IMR-90 (cell line): ENCODE measurements around the gene TMEM14A.

Experiments
- BHLHE40 ChIP-seq: fragments of 150-350 bp; IDR thresholded peaks from 2 replicates; pipeline ENCODE4 v1.6.1; 2016; ENCODE audit warnings: mild to moderate bottlenecking, low read depth, low read length
- CEBPB ChIP-seq: IDR thresholded peaks from 2 replicates; pipeline ENCODE4 v1.6.1; 2012; ENCODE audit warnings: low read depth, low read length, improper control_type of control experiment
- CHD1 ChIP-seq: IDR thresholded peaks from 2 replicates; pipeline ENCODE4 v1.6.1; 2012; ENCODE audit warnings: low read depth, low read length, improper control_type of control experiment
- FOS ChIP-seq: fragments of 150-350 bp; IDR thresholded peaks from 2 replicates; pipeline ENCODE4 v1.6.1; 2016; ENCODE audit warnings: low read depth, low read length
- MAFK ChIP-seq: IDR thresholded peaks from 2 replicates; pipeline ENCODE4 v1.6.1; 2012; ENCODE audit warnings: low read depth, low read length, improper control_type of control experiment
- MXI1 ChIP-seq: IDR thresholded peaks from 2 replicates; pipeline ENCODE4 v1.6.1; 2012; ENCODE audit warnings: low read depth, mild to moderate bottlenecking, low read length, moderate library complexity, borderline replicate concordance
- POLR2A ChIP-seq: IDR thresholded peaks from 2 replicates; pipeline ENCODE4 v1.6.1; 2012; ENCODE audit warnings: mild to moderate bottlenecking, low read depth, low read length
- RAD21 ChIP-seq: IDR thresholded peaks from 2 replicates; pipeline ENCODE4 v1.6.1; 2012; ENCODE audit warnings: low read length, improper control_type of control experiment
- RCOR1 ChIP-seq: IDR thresholded peaks from 2 replicates; pipeline ENCODE4 v1.6.1; 2012; ENCODE audit warnings: mild to moderate bottlenecking, low read length, improper control_type of control experiment; ENCODE audit not compliant: insufficient replicate concordance
- RFX5 ChIP-seq: IDR thresholded peaks from 2 replicates; pipeline ENCODE4 v1.8.0; 2012; ENCODE audit warnings: low read depth, mild to moderate bottlenecking, low read length, moderate library complexity
- SMC3 ChIP-seq: fragments of 150-350 bp; IDR thresholded peaks from 2 replicates; pipeline ENCODE4 v1.6.1; 2016; ENCODE audit warnings: low read depth, mild to moderate bottlenecking, antibody characterized with exemption, low read length, moderate library complexity
- TF ChIP-seq, protein P1 (sequence below): conservative IDR thresholded peaks from 2 replicates; pipeline ENCODE4 v1.5.1; 2012; ENCODE audit warnings: mild to moderate bottlenecking, low read depth, low read length, improper control_type of control experiment
- TF ChIP-seq, protein P2 (sequence below): fragments of 150-350 bp; IDR thresholded peaks from 2 replicates; pipeline ENCODE4 v1.6.1; 2017; ENCODE audit warnings: mild to moderate bottlenecking, antibody characterized with exemption, low read length, low read depth
- TF ChIP-seq, protein P3 (sequence below): fragments of 150-350 bp; IDR thresholded peaks from 2 replicates; pipeline ENCODE4 v1.6.1; 2016; ENCODE audit warnings: low read depth, mild to moderate bottlenecking, low read length, moderate library complexity, borderline replicate concordance

DNA sequence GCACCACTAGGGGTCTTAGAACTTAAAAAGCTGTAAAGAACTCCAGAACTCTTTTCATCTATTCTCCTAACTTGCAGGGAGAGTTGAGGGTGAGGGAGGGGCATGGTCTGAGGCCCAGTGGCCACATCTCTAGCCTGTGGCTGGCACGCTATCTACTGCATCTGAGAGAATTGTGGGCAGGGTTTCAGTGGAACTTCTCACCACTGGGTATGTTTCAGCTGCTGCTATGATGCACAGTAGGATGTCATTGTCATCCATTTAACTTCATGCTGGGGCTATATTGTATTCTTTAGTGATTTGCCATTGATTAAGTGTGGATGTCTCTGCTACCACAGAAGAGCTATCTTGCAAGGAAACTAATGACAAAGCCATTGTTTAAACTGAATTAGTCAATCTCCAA, 4.5 kb downstream of the TMEM14A start:
- TF ChIP-seq, protein P1, sequence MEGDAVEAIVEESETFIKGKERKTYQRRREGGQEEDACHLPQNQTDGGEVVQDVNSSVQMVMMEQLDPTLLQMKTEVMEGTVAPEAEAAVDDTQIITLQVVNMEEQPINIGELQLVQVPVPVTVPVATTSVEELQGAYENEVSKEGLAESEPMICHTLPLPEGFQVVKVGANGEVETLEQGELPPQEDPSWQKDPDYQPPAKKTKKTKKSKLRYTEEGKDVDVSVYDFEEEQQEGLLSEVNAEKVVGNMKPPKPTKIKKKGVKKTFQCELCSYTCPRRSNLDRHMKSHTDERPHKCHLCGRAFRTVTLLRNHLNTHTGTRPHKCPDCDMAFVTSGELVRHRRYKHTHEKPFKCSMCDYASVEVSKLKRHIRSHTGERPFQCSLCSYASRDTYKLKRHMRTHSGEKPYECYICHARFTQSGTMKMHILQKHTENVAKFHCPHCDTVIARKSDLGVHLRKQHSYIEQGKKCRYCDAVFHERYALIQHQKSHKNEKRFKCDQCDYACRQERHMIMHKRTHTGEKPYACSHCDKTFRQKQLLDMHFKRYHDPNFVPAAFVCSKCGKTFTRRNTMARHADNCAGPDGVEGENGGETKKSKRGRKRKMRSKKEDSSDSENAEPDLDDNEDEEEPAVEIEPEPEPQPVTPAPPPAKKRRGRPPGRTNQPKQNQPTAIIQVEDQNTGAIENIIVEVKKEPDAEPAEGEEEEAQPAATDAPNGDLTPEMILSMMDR = no peak
- TF ChIP-seq RFX5 (no peak), POLR2A (no peak), MAFK (no peak), CEBPB (no peak), RCOR1 (no peak), FOS (no peak), MXI1 (no peak), RAD21 (no peak), CHD1 (no peak), BHLHE40 (no peak), SMC3 (no peak)
- TF ChIP-seq, protein P2, sequence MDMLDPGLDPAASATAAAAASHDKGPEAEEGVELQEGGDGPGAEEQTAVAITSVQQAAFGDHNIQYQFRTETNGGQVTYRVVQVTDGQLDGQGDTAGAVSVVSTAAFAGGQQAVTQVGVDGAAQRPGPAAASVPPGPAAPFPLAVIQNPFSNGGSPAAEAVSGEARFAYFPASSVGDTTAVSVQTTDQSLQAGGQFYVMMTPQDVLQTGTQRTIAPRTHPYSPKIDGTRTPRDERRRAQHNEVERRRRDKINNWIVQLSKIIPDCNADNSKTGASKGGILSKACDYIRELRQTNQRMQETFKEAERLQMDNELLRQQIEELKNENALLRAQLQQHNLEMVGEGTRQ = no peak
- TF ChIP-seq, protein P3, sequence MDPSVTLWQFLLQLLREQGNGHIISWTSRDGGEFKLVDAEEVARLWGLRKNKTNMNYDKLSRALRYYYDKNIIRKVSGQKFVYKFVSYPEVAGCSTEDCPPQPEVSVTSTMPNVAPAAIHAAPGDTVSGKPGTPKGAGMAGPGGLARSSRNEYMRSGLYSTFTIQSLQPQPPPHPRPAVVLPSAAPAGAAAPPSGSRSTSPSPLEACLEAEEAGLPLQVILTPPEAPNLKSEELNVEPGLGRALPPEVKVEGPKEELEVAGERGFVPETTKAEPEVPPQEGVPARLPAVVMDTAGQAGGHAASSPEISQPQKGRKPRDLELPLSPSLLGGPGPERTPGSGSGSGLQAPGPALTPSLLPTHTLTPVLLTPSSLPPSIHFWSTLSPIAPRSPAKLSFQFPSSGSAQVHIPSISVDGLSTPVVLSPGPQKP = no peak
